Neutrophil (primary cell): ENCODE measurements around the gene DNAH1.

ENCODE experiments used
- H3K27ac ChIP-seq: fragments of 200-600 bp; sonication (generic); 2 replicates; pipeline ENCODE4 v1.5.1; 2016; ENCODE audit warnings: mild to moderate bottlenecking, moderate library complexity
- H3K27me3 ChIP-seq: fragments of 200-600 bp; sonication (generic); 2 replicates; pipeline ENCODE4 v1.6.0; 2016; ENCODE audit warnings: mild to moderate bottlenecking
- H3K36me3 ChIP-seq: fragments of 200-600 bp; sonication (generic); 2 replicates; pipeline ENCODE4 v1.5.1; 2017
- H3K4me1 ChIP-seq, 2 experiments: fragments of 200-600 bp in 1 of 2; sonication (generic) in 1 of 2; 1 replicate in 1 of 2; 2 replicates in 1 of 2; pipeline versions ENCODE4 v1.5.1 to v1.6.1; 2013 to 2016; ENCODE audit warnings: low read depth in 1 of 2, low read length in 1 of 2, mild to moderate bottlenecking in 1 of 2, moderate library complexity in 1 of 2; ENCODE audit not compliant: control insufficient read depth in 1 of 2, insufficient read depth in 1 of 2
- H3K4me3 ChIP-seq, 2 experiments: fragments of 200-600 bp in 1 of 2; sonication (generic) in 1 of 2; 1 replicate in 1 of 2; 2 replicates in 1 of 2; pipeline ENCODE4 v1.5.1; 2013 to 2016; ENCODE audit warnings: low read depth in 1 of 2, low read length in 1 of 2, mild to moderate bottlenecking in 1 of 2, moderate library complexity in 1 of 2
- H3K9me3 ChIP-seq: fragments of 200-600 bp; sonication (generic); 2 replicates; pipeline ENCODE4 v1.5.1; 2016
- CTCF ChIP-seq: fragments of 200-600 bp; sonication (generic); IDR thresholded peaks from 2 replicates; pipeline ENCODE4 v1.5.1; 2016; ENCODE audit warnings: antibody characterized with exemption

DNAH1 gene

GRCh38 chr3:52298149-52299098 is 17.7 kb upstream of the DNAH1 start:
- Histone ChIP-seq H3K27ac (no peak overlapping the region), H3K27me3 (peaks cover 21% of the 10 kb centered on the region), H3K4me1 (no peaks in the 10 kb centered on the region), H3K9me3 (no peaks in the 10 kb centered on the region), H3K36me3 (peaks cover 24% of the 10 kb centered on the region), H3K4me3 (no peak overlapping the region)
- no peak for TF ChIP-seq CTCF

- peaks cover 17% of the 10 kb centered on the region for H3K36me3 ChIP-seq
- no peaks in the 10 kb centered on the region for H3K9me3 ChIP-seq
- no peaks in the 10 kb centered on the region for H3K4me1 ChIP-seq
- no peak overlapping the region for H3K27ac ChIP-seq
- H3K4me3 ChIP-seq, result no peak overlapping the region
- peaks cover 21% of the 10 kb centered on the region for H3K27me3 ChIP-seq
- no peak for TF ChIP-seq CTCF
Measured at GRCh38 chr3:52299247-52299878, 16.8 kb upstream of the DNAH1 start.

- Histone ChIP-seq H3K27ac (no peak overlapping the region), H3K4me1 (no peaks in the 10 kb centered on the region), H3K36me3 (peaks cover 18% of the 10 kb centered on the region)
Measured at GRCh38 chr3:52299879-52300611, 16.1 kb upstream of the DNAH1 start.

GRCh38 chr3:52302426-52303145 is 13.5 kb upstream of the DNAH1 start:
- H3K9me3 ChIP-seq, result no peaks in the 10 kb centered on the region
- H3K36me3 ChIP-seq, result peaks cover 16% of the 10 kb centered on the region
- no peak overlapping the region for H3K4me3 ChIP-seq
- peaks cover 21% of the 10 kb centered on the region for H3K27me3 ChIP-seq
- no peak for TF ChIP-seq CTCF
- H3K27ac ChIP-seq, result no peak overlapping the region
- H3K4me1 ChIP-seq, result no peaks in the 10 kb centered on the region

More at GRCh38 chr3:52299879-52300611, 16.1 kb upstream of the DNAH1 start:
- TF ChIP-seq CTCF, result no peak
- Histone ChIP-seq H3K9me3 (no peaks in the 10 kb centered on the region), H3K4me3 (no peak overlapping the region), H3K27me3 (peaks cover 21% of the 10 kb centered on the region)

GRCh38 chr3:52303811-52304210 is 12.3 kb upstream of the DNAH1 start:
- TF ChIP-seq CTCF, result no peak
- Histone ChIP-seq H3K4me1 (no peaks in the 10 kb centered on the region), H3K27ac (no peak overlapping the region), H3K27me3 (peaks cover 12% of the 10 kb centered on the region), H3K4me3 (no peak overlapping the region), H3K36me3 (peaks cover 16% of the 10 kb centered on the region), H3K9me3 (no peaks in the 10 kb centered on the region)
